IPS-11a (cell line): Measurements from ENCODE around the gene PTPRF.
"Not testable (repeated sequence)": the region's sequence is repeated elsewhere in the genome, so short reads cannot be mapped to it uniquely, and the experiment has no call there.

Experiments used
- H3K4me3 ChIP-seq: one replicate; pipeline ENCODE4 v1.5.1; 2013; ENCODE audit warnings: low read depth, low read length, control low read depth

PTPRF gene

DNA sequence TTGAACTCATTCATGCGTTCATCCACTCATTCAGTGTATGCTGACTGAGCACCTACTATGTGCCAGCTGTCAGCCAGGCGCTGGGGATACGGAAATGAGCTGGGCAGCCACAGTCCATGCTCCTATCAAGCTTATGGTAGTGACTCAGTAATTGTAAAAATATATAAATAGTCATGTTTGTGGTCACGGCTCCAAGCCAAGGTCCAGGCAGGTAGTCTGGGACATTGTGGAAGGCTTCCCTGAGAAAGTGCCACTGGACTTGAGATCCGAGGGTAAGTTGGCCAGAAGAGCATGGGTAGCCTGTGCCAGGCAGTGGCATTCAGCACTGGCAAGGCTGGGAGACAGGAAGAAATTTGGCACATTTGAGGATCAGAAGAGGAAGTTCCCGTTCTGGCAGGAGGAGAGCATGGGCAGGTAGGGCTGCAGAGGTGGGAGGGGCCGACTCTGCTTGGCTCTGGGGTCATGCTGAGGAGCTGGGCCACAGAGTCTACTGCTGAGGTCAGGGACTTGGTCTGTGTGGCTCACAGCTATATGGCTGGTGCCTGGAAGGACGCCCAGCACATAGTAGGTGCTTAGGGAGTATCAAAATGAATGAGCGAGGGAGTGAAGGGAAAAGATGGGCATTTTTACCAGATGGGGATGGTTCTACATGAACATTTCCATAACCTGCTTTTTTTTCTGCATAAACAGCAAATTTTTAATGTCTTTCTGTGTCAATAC, 6.9 kb downstream of the PTPRF start:
- H3K4me3 ChIP-seq: no peak overlapping the region

DNA sequence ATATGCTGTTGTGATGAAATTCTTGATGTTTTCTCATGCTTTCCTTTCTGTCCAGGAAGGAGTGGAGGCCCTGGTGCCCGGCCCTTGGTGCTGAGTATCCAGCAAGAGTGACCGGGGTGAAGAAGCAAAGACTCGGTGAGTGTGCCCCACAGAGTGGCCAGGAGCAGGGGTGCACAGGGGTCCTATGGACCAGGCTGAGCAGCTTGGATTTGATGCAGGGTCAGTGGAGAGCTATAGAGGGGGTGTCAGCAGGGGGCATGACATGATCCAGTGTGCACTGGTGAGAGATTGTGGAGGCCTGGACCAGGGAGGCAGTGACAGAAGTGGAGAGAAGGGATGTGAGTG, 7.4 kb downstream of the PTPRF start:
- H3K4me3 ChIP-seq: no peak overlapping the region

DNA sequence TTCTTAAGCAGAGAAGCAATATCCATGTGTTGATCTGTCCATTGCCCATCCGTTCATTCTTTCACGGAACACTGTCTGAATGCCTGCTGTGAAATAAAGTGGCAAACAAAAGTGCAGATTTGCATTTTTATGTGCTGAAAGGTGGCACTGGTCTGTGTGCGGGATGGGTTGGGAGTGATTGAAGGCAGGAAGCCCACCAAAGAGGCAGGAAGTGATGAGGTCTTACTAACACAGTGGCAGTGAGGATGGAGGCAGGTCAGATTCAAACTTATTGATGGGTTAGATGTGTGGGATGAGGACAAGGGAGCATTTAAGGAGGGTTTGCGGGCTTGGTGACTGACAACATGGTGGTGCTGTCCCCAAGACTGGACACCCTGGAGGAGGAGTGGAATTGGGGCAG, 8.3 kb downstream of the PTPRF start:
- no peak overlapping the region for H3K4me3 ChIP-seq

DNA sequence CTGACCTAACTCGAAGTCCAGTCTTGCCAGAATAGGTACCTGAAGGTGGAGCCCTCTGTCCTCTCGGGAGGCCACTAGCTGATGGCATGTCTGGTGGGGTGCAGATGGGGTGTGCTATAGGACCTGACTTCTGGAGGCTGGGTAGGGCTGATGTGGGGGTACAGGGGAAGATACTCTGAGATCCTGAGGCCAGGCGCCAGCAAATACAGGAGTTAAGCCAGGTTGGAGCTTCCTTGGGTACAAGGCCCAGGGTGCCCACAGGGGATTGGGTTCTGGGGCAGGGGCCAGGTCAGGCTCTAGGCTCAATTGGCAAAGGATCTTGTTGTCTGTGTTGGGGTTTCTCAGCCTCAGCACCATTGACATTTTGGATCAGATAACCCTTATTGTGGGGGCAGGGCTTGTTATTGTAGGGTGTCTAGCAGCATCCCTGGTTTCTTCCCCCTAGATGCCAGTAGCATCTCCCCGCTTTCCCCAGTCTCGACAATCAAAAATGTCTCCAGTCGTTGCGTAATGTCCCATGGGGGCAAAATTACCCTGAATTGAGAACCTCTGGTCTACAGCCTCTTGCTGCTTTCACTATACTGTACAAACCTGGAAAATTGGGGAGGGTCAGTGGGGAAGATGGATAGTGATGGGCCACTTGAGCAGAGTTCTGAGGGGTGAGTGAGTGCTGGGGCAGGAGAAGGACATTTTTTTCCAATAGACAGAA, 9.2 kb downstream of the PTPRF start:
- no peak overlapping the region for H3K4me3 ChIP-seq

- no peak overlapping the region for H3K4me3 ChIP-seq
Measured at GRCh38 chr1:43540653-43541071, 10.0 kb downstream of the PTPRF start.

- H3K4me3 ChIP-seq: no peak overlapping the region
Measured at GRCh38 chr1:43541141-43541540, 10.5 kb downstream of the PTPRF start.

- H3K4me3 ChIP-seq: no peak overlapping the region
Measured at GRCh38 chr1:43541721-43542401, 11.2 kb downstream of the PTPRF start.

DNA sequence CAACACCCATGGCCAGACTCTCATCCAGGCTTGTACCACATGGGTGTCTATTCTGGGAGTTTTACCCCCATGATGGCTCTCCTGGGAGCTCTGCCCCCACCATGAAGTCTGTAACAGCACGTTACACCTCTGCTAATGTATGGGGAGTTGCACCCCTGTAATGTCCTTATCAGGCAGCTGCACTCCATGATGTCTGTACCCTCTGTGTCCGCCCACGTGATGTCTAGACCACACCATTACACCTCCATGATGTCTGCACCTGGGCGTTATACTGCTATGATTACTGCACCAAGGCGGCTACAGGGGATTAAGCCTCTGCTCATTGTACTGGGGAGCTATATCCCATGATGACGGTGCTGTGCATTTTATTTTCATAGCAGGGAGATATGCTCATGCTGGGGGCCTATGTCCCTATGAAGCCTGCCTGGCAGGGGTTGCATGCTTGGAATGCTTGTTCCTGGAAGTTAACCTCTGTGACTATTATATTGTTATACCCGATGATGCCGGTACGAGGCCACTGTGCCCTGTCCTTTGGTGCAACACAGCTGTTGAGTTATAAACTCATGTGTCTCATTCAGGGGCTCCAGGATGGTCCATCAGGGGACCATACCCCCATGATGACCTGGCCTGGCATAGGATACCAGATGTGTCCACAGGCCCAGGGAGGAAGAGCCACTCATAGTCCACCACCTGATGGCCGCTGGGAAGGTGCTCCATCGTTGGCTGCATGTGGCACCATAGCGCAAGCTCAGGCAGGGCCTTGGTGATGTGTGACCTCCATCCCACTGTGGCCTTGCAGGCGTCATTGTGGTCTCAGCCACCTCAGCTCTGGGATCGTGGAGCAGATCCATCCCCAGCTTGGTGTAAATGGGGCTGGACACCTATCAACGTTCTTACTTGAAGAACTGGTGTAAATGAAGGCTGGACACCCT, 12.1 kb downstream of the PTPRF start:
- no peak overlapping the region for H3K4me3 ChIP-seq

DNA sequence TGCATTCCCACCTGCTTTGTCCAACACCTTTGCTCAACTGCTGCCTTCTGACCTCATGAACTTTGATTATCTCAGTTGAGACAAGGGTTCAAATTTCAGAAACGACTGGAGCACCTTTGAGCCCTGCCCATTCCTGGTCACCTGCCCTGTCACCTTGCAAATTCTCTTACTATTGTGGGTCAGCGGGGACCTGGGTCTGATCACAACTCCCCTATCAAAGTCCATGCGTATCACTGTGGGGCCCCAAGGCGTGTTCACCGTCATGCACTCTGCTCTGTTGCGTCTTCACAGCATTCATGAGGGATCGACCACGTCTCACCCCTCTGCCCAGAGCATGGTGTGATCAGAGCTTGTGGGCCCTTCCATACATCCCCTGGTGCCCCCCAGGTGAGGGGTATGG, 12.9 kb downstream of the PTPRF start:
- no peak overlapping the region for H3K4me3 ChIP-seq

- H3K4me3 ChIP-seq: no peak overlapping the region
Measured at GRCh38 chr1:43545339-43545694, 14.6 kb downstream of the PTPRF start.

- no peak overlapping the region for H3K4me3 ChIP-seq
Measured at GRCh38 chr1:43545695-43546387, 15.2 kb downstream of the PTPRF start.

DNA sequence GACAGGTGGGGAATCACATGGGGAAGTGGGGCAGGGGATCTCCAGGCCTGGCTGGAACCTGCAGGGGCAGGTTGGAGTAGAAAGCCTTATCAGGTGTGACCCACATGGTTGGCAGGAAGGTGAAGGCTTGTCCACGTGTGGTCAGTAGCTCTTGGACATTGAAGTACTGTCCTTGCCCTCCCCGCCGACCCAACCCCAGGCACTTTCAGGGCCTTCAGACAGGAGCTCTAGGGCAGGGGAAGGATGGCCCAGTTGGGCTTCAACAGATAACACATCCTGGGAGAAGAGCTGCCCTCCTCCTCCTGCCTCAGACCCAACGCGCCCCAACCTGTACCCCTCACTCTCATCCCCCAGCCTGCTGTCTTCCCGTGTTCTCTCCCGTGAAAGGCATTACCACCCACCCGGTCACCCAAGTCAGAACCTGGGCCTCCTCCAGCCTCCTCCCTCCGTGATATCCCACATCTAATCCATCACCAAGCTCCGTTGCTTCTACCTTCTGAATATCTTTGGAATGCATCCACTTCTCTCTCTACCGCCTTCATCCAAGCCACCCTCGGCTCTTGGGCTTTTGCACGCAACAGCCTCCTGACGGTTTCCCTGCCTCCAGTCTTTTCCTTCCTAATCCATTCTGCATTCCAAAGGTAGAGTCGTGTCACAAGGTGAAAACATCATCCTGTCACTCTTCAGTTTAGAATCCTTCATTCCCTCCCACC, 15.9 kb downstream of the PTPRF start:
- no peak overlapping the region for H3K4me3 ChIP-seq

GRCh38 chr1:43547538-43548072, 16.9 kb downstream of the PTPRF start:
- no peak overlapping the region for H3K4me3 ChIP-seq

DNA sequence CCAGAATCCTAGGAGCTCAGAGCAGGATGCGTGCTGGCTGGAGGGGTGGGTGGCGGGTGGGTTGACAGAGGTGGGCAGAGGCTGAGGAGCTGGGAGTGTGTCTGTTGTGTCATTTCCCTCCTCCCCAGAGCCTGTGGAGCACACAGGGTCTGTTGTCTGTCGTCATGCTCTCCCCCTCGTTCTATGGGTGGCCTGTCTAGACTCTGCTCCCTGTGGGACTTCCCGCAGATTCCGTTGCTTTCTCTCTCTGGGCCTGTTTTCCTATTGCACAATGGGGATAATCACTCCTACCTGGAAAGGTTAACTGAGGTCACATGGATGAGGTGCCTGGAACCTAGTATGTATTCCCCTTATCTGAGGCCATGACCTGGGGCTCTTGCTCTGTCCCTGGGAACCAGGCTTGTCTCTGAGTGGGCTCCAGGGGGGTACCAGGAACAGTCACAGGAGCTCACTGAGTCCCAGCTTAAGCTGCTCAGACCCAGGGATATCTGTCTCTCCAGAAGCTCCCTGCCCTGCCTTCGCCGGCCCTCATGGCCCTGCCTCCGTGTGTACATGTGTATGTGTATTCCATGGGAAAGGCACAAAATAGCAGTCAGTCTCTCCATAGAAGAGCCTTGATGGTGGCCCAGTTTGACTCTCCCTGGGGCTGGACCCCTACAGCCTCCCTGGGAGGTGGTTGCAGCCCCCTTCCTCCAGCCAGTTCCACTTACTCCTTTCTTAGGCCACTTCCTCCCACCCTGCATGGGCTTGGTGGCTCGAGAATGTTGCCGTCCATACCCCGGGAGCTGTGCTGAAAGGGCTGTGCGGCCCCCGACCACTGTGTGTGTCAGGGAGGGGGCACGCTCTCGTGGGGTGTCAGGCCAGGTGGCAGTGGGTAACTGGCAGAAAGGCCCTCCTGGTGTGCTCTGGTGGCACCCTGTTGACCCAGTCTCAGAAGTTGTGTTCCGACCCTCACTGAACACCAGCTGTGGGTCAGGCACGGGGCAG, 17.9 kb downstream of the PTPRF start:
- H3K4me3 ChIP-seq: no peak overlapping the region

DNA sequence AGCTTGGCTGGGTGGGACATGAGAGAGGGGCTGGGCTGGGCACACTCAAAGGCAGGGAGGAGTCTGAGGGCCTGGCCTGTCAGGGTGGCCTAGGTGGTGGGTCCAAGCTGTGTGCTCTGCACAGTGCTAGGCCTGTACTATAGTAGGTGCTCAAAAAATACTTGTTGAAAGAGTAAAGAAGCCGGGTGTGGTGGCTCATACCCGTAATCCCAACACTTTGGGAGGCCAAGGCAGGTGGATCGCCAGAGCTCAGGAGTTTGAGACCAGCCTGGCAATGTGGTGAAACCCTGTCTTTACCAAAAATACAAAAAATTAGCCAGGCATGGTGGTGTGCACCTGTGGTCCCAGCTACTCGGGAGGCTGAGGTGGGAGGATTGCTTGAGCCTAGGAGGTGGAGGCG, 18.7 kb downstream of the PTPRF start:
- not testable (repeated sequence) for H3K4me3 ChIP-seq

- H3K4me3 ChIP-seq: no peak overlapping the region
Measured at GRCh38 chr1:43549921-43550597, 19.4 kb downstream of the PTPRF start.

DNA sequence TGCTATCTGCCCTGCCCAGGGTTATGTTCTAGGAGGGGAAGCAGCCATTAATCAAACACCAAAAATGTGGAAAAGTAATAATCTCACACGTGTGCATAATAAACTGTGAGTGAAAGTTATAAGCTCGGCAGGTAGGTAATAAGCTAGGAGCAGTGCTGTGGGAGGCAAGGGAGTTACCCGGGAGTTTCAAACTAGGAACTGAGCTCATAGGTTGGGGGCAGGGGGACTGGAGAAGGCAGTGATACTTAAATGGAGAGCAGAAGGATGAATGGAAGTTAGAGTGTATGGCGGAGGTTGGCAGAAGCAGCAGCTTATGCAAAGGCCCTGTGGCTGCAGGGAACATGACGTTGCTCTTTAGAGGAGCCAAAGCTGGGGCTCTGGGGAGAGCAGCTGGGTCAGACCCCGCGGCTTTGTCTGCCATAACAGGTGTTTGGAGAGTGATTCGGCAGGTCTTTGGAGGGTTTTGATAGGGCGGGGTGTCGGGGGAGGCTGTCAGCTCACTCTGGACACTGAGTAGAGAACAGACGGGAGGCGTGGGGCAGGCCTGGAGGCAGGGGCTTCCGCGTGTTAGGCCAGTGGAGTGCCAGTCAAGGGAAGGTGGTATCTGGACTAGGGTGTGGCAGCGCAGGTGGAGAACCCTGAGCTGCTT, 20.0 kb downstream of the PTPRF start:
- H3K4me3 ChIP-seq: no peak overlapping the region
